Memory B cell (primary cell): ENCODE results near the gene GNPNAT1.
A peak's percentile ranks its signal among the peaks of the same experiment; 100 is the strongest.

ENCODE experiments used
- ATAC-seq: fragments of 150-1000 bp; cut with Tn5 transposase; 2 replicates; pipeline ENCODE4 v1.10.0; 2021; ENCODE audit warnings: low read depth, mild to moderate bottlenecking, moderate library complexity
- DNase-seq, 2 donors: peaks; one replicate each; pipeline ENCODE4 v3.0.0; 2022; ENCODE audit warnings: low spot score in 2 of 2
- H3K27ac Mint-ChIP-seq: one replicate; pipeline ENCODE4 v1.8.0; 2022; ENCODE audit warnings: mild to moderate bottlenecking, moderate library complexity, mixed read lengths
- H3K27me3 Mint-ChIP-seq: one replicate; pipeline ENCODE4 v1.8.0; 2022; ENCODE audit warnings: mixed read lengths
- H3K36me3 Mint-ChIP-seq: one replicate; pipeline ENCODE4 v1.8.0; 2022; ENCODE audit warnings: mild to moderate bottlenecking, mixed read lengths
- H3K4me1 Mint-ChIP-seq: one replicate; pipeline ENCODE4 v1.8.0; 2022; ENCODE audit warnings: mixed read lengths
- H3K4me3 Mint-ChIP-seq: one replicate; pipeline ENCODE4 v1.8.0; 2022; ENCODE audit warnings: mild to moderate bottlenecking, moderate library complexity, mixed read lengths
- H3K9me3 Mint-ChIP-seq: one replicate; pipeline ENCODE4 v1.8.0; 2022; ENCODE audit warnings: mixed read lengths

Gene GNPNAT1

GRCh38 chr14:52791223-52792096 is at the start of gene GNPNAT1:
GNPNAT1 (minus strand) TSS chr14:52791607; CDS start chr14:52784650, 6,957 bp downstream.
- Mint-ChIP-seq H3K4me1 (peaks cover 15% of the 10 kb centered on the region), H3K4me3 (peak within 1 kb of the TSS; percentile 95), H3K9me3 (peaks cover under 1% of the 10 kb centered on the region), H3K36me3 (peaks cover under 1% of the 10 kb centered on the region), H3K27ac (peak within 1 kb of the TSS; percentile 87), H3K27me3 (no peaks in the 10 kb centered on the region)
- ATAC-seq (peak; percentile 95), DNase-seq (peak; percentile 76 to 83)

DNA sequence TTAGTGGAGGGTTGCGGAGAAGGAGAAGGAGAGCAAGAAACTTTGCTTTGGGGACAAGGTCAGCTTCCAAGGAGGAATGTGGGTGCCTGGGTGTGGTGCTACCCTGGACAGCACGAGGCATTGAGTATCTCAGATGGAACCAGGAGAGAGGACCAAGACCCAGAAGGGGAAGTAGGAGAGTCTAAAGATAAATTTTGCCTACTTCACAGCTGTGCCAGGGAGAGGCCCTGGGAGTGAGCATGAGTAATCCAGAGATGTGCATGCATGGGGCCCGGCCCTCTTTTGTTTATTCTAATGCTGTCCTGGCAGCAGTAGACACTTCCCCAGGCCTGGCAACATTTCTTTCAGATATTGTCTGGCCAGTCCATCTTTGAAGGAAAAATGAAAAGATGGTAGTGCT is 49.5 kb upstream of the GNPNAT1 start:
- H3K27me3 Mint-ChIP-seq, result peaks cover 3% of the 10 kb centered on the region
- no peaks in the 10 kb centered on the region for H3K36me3 Mint-ChIP-seq
- ATAC-seq, result no peak
- DNase-seq, result no peak
- H3K27ac Mint-ChIP-seq, result no peak overlapping the region
- H3K4me3 Mint-ChIP-seq, result no peak overlapping the region
- no peaks in the 10 kb centered on the region for H3K9me3 Mint-ChIP-seq
- H3K4me1 Mint-ChIP-seq, result peaks cover 15% of the 10 kb centered on the region

- DNase-seq (no peak), ATAC-seq (no peak)
- Mint-ChIP-seq H3K4me1 (peaks cover 8% of the 10 kb centered on the region), H3K9me3 (no peaks in the 10 kb centered on the region), H3K27ac (no peak overlapping the region), H3K27me3 (peaks cover 6% of the 10 kb centered on the region), H3K4me3 (no peak overlapping the region), H3K36me3 (no peaks in the 10 kb centered on the region)
Measured at GRCh38 chr14:52837451-52837850, 46.0 kb upstream of the GNPNAT1 start.

DNA sequence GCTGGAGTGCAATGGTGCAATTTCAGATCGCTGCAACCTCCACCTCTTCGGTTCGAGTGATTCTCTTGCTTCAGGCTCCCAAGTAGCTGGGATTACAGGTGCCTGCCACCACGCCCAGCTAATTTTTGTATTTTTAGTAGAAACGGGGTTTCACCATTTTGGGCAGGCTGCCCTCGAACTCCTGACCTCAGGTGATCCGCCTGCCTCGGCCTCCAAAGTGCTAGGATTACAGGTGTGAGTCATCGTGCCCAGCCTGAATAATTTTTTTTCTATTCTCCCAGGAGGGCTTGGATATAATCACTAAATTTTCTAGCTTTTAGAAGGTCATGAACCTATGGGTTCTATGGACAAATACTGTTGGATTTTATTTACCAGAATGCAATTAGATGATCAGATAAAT is 44.7 kb upstream of the GNPNAT1 start:
- Mint-ChIP-seq H3K4me3 (no peak overlapping the region), H3K36me3 (no peaks in the 10 kb centered on the region), H3K4me1 (peaks cover 8% of the 10 kb centered on the region), H3K27me3 (peaks cover 6% of the 10 kb centered on the region), H3K27ac (no peak overlapping the region), H3K9me3 (no peaks in the 10 kb centered on the region)
- DNase-seq (no peak), ATAC-seq (no peak)

- DNase-seq (no peak), ATAC-seq (no peak)
- Mint-ChIP-seq H3K36me3 (no peaks in the 10 kb centered on the region), H3K4me3 (no peak overlapping the region), H3K27me3 (peaks cover 6% of the 10 kb centered on the region), H3K4me1 (peaks cover 8% of the 10 kb centered on the region), H3K27ac (no peak overlapping the region), H3K9me3 (no peaks in the 10 kb centered on the region)
Measured at GRCh38 chr14:52835122-52835903, 43.9 kb upstream of the GNPNAT1 start.

GRCh38 chr14:52834440-52834842 is 43.0 kb upstream of the GNPNAT1 start:
- no peak overlapping the region for H3K4me3 Mint-ChIP-seq
- no peaks in the 10 kb centered on the region for H3K36me3 Mint-ChIP-seq
- ATAC-seq (no peak), DNase-seq (no peak)
- no peak overlapping the region for H3K27ac Mint-ChIP-seq
- peaks cover 6% of the 10 kb centered on the region for H3K27me3 Mint-ChIP-seq
- peaks cover 8% of the 10 kb centered on the region for H3K4me1 Mint-ChIP-seq
- no peaks in the 10 kb centered on the region for H3K9me3 Mint-ChIP-seq

DNA sequence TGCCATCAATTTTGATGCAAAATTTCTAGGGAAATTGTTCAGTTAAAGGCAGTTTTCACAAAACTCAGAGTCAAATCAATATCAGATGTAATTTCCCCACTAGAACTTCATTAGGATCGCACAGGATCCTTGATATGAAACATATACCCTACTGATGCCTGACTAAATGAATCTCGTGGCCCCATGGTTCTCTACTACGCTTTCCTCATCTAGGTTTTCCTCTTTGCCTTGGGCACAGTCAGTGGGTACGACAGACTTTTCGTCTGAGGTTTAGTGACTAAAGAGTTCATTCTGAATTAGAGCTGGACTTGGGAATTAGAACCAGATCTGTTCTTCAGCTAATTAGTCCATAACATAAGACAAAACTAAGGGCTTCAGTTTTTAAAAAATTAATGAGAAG is 42.5 kb upstream of the GNPNAT1 start:
- Mint-ChIP-seq H3K9me3 (no peaks in the 10 kb centered on the region), H3K4me1 (peaks cover 8% of the 10 kb centered on the region), H3K27me3 (peaks cover 6% of the 10 kb centered on the region), H3K36me3 (no peaks in the 10 kb centered on the region), H3K27ac (no peak overlapping the region), H3K4me3 (no peak overlapping the region)
- ATAC-seq (no peak), DNase-seq (no peak)

DNA sequence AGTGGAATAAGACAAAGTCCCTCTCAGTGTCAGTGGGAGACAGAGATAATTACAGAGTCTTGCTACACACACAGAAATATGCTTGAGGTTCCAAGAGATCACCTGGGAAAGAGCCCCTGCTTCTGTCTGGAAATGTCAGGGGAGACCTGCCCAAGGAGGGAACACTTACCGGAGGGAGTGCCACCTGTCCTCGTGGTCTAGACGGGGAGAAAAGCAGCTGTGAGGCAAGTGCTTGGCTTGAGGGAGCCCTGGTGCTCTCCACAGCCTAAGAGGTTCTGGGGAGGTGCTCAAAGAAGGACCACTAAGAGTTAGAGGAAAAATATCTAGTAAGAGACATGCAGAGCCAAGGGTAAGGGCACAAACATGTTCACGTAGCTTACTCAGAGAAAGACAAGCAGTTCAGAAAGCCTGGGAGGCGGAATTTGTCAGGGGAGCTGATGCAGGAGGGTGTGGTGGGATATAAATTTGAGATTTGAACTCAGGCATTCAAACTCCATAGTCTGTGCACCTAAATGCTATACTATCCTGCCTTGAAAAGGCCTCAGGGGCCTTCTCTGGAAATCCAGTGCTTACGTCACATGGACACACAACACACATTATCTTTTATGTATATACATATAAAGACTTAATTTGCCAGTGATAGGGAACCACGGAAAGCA is 38.2 kb upstream of the GNPNAT1 start:
- DNase-seq, result no peak
- Mint-ChIP-seq H3K36me3 (no peaks in the 10 kb centered on the region), H3K27ac (no peak overlapping the region), H3K4me3 (no peak overlapping the region), H3K9me3 (no peaks in the 10 kb centered on the region), H3K4me1 (no peaks in the 10 kb centered on the region), H3K27me3 (peaks cover 4% of the 10 kb centered on the region)
- no peak for ATAC-seq

GRCh38 chr14:52827426-52827825 is 36.0 kb upstream of the GNPNAT1 start:
- H3K36me3 Mint-ChIP-seq, result no peaks in the 10 kb centered on the region
- ATAC-seq (no peak), DNase-seq (no peak)
- no peaks in the 10 kb centered on the region for H3K4me1 Mint-ChIP-seq
- no peaks in the 10 kb centered on the region for H3K9me3 Mint-ChIP-seq
- no peak overlapping the region for H3K27ac Mint-ChIP-seq
- peaks cover 2% of the 10 kb centered on the region for H3K27me3 Mint-ChIP-seq
- no peak overlapping the region for H3K4me3 Mint-ChIP-seq

- ATAC-seq, result no peak
- H3K4me1 Mint-ChIP-seq, result no peaks in the 10 kb centered on the region
- no peak overlapping the region for H3K4me3 Mint-ChIP-seq
- H3K27ac Mint-ChIP-seq, result no peak overlapping the region
- no peaks in the 10 kb centered on the region for H3K9me3 Mint-ChIP-seq
- no peaks in the 10 kb centered on the region for H3K27me3 Mint-ChIP-seq
- H3K36me3 Mint-ChIP-seq, result no peaks in the 10 kb centered on the region
- DNase-seq, result no peak
Measured at GRCh38 chr14:52825085-52825484, 33.7 kb upstream of the GNPNAT1 start.

DNA sequence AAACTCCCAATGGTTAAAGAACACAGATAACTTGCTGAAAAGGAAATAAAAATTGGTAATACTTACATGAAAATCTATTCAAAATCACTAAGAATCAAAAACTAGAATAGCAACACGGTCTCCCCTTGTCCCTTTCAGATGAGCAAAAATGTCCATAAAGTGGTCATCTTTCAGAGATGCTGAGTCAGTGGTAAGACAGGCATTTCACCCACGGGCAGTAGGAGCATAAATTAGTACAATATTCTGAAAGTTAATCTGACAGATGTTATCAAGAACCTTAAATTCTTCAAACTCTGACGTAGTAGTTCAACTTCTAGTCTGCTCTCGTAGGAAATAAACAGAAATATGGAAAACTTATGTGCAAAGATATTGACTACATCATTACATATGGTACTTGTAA is 33.1 kb upstream of the GNPNAT1 start:
- H3K4me1 Mint-ChIP-seq, result no peaks in the 10 kb centered on the region
- H3K27me3 Mint-ChIP-seq, result no peaks in the 10 kb centered on the region
- no peaks in the 10 kb centered on the region for H3K9me3 Mint-ChIP-seq
- ATAC-seq, result no peak
- no peak overlapping the region for H3K27ac Mint-ChIP-seq
- H3K36me3 Mint-ChIP-seq, result no peaks in the 10 kb centered on the region
- H3K4me3 Mint-ChIP-seq, result no peak overlapping the region
- DNase-seq, result no peak

DNA sequence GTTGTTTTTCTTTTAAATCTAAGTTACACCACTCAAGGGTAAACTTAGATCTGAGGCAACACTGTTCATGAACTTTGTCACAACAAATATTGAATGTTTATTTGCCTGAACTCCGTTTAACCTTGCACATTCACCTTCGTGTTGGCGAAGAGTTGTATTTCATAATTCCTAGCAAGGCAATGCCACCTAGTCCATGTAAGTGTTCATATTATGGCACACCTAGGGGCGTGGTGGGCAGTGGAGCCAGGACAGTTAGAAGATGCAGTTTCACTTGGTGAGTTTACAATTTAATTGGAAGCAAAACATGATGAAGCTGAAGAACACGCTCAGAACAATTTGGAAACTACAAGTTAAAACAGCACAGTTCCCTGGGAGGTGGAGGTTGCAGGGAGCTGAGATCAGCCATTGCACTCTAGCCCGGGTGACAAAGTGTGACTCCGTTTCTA is 30.4 kb upstream of the GNPNAT1 start:
- Mint-ChIP-seq H3K9me3 (no peaks in the 10 kb centered on the region), H3K4me1 (no peaks in the 10 kb centered on the region), H3K36me3 (no peaks in the 10 kb centered on the region), H3K27ac (no peak overlapping the region), H3K27me3 (no peaks in the 10 kb centered on the region), H3K4me3 (no peak overlapping the region)
- no peak for DNase-seq
- no peak for ATAC-seq

GRCh38 chr14:52808101-52808500 is 16.7 kb upstream of the GNPNAT1 start:
- Mint-ChIP-seq H3K27ac (no peak overlapping the region), H3K4me1 (no peaks in the 10 kb centered on the region), H3K9me3 (no peaks in the 10 kb centered on the region), H3K27me3 (no peaks in the 10 kb centered on the region), H3K36me3 (no peaks in the 10 kb centered on the region), H3K4me3 (no peak overlapping the region)
- ATAC-seq (no peak), DNase-seq (no peak)

DNA sequence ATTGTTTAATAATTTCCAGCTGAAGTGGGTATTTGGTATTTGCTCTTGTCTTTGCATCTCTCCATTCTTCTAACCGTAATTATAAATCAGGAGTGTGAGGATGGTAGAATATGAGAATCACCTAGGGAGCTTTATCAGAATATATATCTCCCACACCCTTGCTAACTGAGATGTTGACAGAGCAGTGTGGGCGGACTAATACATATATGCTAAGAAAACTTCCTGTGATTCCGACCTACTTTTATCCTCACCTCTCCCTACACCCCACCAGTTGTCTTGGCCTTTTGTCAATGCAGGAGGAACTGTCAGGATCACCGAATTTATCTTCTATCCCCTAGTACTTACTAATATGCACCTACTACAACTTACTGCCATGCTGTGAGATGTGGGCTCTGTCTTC is 14.7 kb upstream of the GNPNAT1 start:
- H3K36me3 Mint-ChIP-seq, result no peaks in the 10 kb centered on the region
- H3K27me3 Mint-ChIP-seq, result peaks cover 3% of the 10 kb centered on the region
- no peaks in the 10 kb centered on the region for H3K9me3 Mint-ChIP-seq
- H3K4me1 Mint-ChIP-seq, result peaks cover 3% of the 10 kb centered on the region
- no peak for DNase-seq
- no peak overlapping the region for H3K27ac Mint-ChIP-seq
- ATAC-seq, result no peak
- no peak overlapping the region for H3K4me3 Mint-ChIP-seq
